ENCODE results near the gene CEP85L. TPM values are rescaled to one million over a fixed set of nuclear protein-coding genes. Genes with fewer than 3 reads are reported as not detected.

CEP85L gene
- total RNA-seq, 2 experiments from 2014 or later, result 9.6 to 12.0 TPM

- no peaks in the 10 kb centered on the region for H3K4me1 ChIP-seq (ENCODE audit: insufficient read depth, low read length, poor library complexity, severe bottlenecking)
- 0 out of 2 replicates have a peak, but pooled peaks cover 3% of the 10 kb centered on the region for H4K20me1 ChIP-seq (ENCODE audit: insufficient read depth, low read length)
- no peak for TF ChIP-seq EZH2phosphoT487 (IDR thresholded peaks at IDR 0.05; ENCODE audit: borderline replicate concordance, low read depth, low read length)
- TF ChIP-seq, protein P1, sequence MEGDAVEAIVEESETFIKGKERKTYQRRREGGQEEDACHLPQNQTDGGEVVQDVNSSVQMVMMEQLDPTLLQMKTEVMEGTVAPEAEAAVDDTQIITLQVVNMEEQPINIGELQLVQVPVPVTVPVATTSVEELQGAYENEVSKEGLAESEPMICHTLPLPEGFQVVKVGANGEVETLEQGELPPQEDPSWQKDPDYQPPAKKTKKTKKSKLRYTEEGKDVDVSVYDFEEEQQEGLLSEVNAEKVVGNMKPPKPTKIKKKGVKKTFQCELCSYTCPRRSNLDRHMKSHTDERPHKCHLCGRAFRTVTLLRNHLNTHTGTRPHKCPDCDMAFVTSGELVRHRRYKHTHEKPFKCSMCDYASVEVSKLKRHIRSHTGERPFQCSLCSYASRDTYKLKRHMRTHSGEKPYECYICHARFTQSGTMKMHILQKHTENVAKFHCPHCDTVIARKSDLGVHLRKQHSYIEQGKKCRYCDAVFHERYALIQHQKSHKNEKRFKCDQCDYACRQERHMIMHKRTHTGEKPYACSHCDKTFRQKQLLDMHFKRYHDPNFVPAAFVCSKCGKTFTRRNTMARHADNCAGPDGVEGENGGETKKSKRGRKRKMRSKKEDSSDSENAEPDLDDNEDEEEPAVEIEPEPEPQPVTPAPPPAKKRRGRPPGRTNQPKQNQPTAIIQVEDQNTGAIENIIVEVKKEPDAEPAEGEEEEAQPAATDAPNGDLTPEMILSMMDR (conservative IDR thresholded peaks at IDR 0.05; ENCODE audit: low read length), result no peak
- ChIA-PET POLR2A (no interaction called here), CTCF (ENCODE audit: unreplicated experiment) (no interaction called here)
- no peaks in the 10 kb centered on the region for H3K9me2 ChIP-seq (ENCODE audit: insufficient read depth, low read length)
- no peaks in the 10 kb centered on the region for H3K36me3 ChIP-seq (ENCODE audit: insufficient read depth, low read length)
- no peak overlapping the region for H3K27ac ChIP-seq (ENCODE audit: low read depth, low read length, poor library complexity, severe bottlenecking)
- H3K4me2 ChIP-seq (ENCODE audit: low read length), result no peak overlapping the region
- no peak overlapping the region for H3K4me3 ChIP-seq (ENCODE audit: low read depth, low read length, poor library complexity, severe bottlenecking)
- BruUV-seq (replicated peaks), result no TSS peak
- H3K79me2 ChIP-seq (ENCODE audit: insufficient read depth, low read depth, low read length), result no peaks in the 10 kb centered on the region
- intact Hi-C loops (cut with micrococcal nuclease; ENCODE audit: unreplicated experiment), result loop anchor here (5.0 kb wide), 1 partner anchor 219 kb away; no protein-coding TSS in a partner anchor
- no peak overlapping the region for H2AFZ ChIP-seq (ENCODE audit: low read length)
- no peaks in the 10 kb centered on the region for H3K9me3 ChIP-seq (ENCODE audit: low read length)
- no peak for DNase-seq (ENCODE audit: low spot score)
Measured at GRCh38 chr6:118506071-118506638, 145.2 kb downstream of the CEP85L start.

GRCh38 chr6:118505656-118506055 lies 145.7 kb downstream of the CEP85L start:
- TF ChIP-seq, protein P1 (conservative IDR thresholded peaks at IDR 0.05; ENCODE audit: low read length), result no peak
- no peak for TF ChIP-seq EZH2phosphoT487 (IDR thresholded peaks at IDR 0.05; ENCODE audit: borderline replicate concordance, low read depth, low read length)
- no TSS peak for BruUV-seq (replicated peaks)

DNA sequence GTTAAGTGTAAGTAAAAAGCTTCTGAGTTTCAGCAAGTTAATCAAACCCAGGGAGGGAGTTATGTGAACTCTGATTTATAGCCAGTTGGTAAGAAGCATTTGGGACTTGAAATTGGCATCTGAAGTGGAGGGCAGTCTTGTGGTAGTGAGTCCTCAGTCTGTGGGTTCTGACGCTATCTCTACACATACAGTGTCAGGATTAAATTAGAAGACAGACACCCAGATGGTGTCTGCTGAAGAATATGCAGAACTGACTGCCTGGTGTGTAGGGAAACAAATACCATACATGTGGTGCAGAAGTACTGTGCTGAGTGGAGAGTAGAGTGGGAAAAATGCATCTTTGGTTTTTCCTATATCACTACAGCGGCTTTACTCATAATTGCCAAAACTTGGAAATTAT lies 146.8 kb downstream of the CEP85L start:
- CTCF ChIA-PET (ENCODE audit: unreplicated experiment), result no interaction called here
- no peak overlapping the region for H2AFZ ChIP-seq (ENCODE audit: low read length)
- 0 out of 2 replicates have a peak, but pooled peaks cover 3% of the 10 kb centered on the region for H4K20me1 ChIP-seq (ENCODE audit: insufficient read depth, low read length)
- no peaks in the 10 kb centered on the region for H3K79me2 ChIP-seq (ENCODE audit: insufficient read depth, low read depth, low read length)
- intact Hi-C loops (cut with micrococcal nuclease; ENCODE audit: unreplicated experiment), result loop anchor here (5.0 kb wide), 1 partner anchor 217 kb away; no protein-coding TSS in a partner anchor
- H3K4me3 ChIP-seq (ENCODE audit: low read depth, low read length, poor library complexity, severe bottlenecking), result no peak overlapping the region
- no peaks in the 10 kb centered on the region for H3K4me1 ChIP-seq (ENCODE audit: insufficient read depth, low read length, poor library complexity, severe bottlenecking)
- no peaks in the 10 kb centered on the region for H3K9me3 ChIP-seq (ENCODE audit: low read length)
- TF ChIP-seq EZH2phosphoT487 (IDR thresholded peaks at IDR 0.05; ENCODE audit: borderline replicate concordance, low read depth, low read length), result no peak
- no peak overlapping the region for H3K27ac ChIP-seq (ENCODE audit: low read depth, low read length, poor library complexity, severe bottlenecking)
- no peaks in the 10 kb centered on the region for H3K36me3 ChIP-seq (ENCODE audit: insufficient read depth, low read length)
- BruUV-seq (replicated peaks), result no TSS peak
- no peak for DNase-seq (ENCODE audit: low spot score)
- no peak overlapping the region for H3K4me2 ChIP-seq (ENCODE audit: low read length)
- H3K9me2 ChIP-seq (ENCODE audit: insufficient read depth, low read length), result no peaks in the 10 kb centered on the region
- POLR2A ChIA-PET, result no interaction called here

More at GRCh38 chr6:118505656-118506055, 145.7 kb downstream of the CEP85L start:
- H4K20me1 ChIP-seq (ENCODE audit: insufficient read depth, low read length), result 0 out of 2 replicates have a peak, but pooled peaks cover 3% of the 10 kb centered on the region
- no peaks in the 10 kb centered on the region for H3K4me1 ChIP-seq (ENCODE audit: insufficient read depth, low read length, poor library complexity, severe bottlenecking)
- ChIA-PET POLR2A (no interaction called here), CTCF (ENCODE audit: unreplicated experiment) (no interaction called here)
- no peak overlapping the region for H3K27ac ChIP-seq (ENCODE audit: low read depth, low read length, poor library complexity, severe bottlenecking)
- H3K9me2 ChIP-seq (ENCODE audit: insufficient read depth, low read length), result no peaks in the 10 kb centered on the region
- H2AFZ ChIP-seq (ENCODE audit: low read length), result no peak overlapping the region
- no peaks in the 10 kb centered on the region for H3K9me3 ChIP-seq (ENCODE audit: low read length)
- no peaks in the 10 kb centered on the region for H3K79me2 ChIP-seq (ENCODE audit: insufficient read depth, low read depth, low read length)
- intact Hi-C loops (cut with micrococcal nuclease; ENCODE audit: unreplicated experiment), result loop anchor here (5.0 kb wide), 1 partner anchor 218 kb away; no protein-coding TSS in a partner anchor
- H3K4me2 ChIP-seq (ENCODE audit: low read length), result no peak overlapping the region
- no peaks in the 10 kb centered on the region for H3K36me3 ChIP-seq (ENCODE audit: insufficient read depth, low read length)
- H3K4me3 ChIP-seq (ENCODE audit: low read depth, low read length, poor library complexity, severe bottlenecking), result no peak overlapping the region
- DNase-seq (ENCODE audit: low spot score), result no peak

All from OCI-LY7 (cell line).